ENCODE data around the gene C1orf226.
A peak's percentile ranks its signal among the peaks of the same experiment; 100 is the strongest.
"Not testable (repeated sequence)": the region's sequence is repeated elsewhere in the genome, so short reads cannot be mapped to it uniquely, and the experiment has no call there.

The C1orf226 gene

DNA sequence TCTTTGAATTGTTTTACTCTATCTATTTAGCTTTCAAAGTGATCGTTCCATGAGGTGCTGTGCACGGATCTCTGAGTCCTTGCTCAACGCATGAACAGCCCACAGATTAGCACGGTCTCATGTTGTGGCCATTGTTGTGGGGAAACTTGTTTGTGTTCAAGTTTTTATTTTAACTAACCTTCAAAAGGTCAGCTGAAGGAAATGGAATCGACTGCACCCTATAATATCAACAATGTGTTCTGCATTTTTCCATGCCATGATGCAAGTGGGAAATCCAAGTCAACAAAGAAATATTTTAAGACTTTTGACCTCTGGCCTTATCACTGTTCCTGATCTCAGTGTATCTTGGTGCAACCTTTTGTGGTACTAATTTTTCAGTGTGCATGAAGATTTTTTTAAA lies 24.3 kb downstream of the C1orf226 start:
- no peak for DNase-seq (ENCODE audit: low read depth in 2 of 2)

DNA sequence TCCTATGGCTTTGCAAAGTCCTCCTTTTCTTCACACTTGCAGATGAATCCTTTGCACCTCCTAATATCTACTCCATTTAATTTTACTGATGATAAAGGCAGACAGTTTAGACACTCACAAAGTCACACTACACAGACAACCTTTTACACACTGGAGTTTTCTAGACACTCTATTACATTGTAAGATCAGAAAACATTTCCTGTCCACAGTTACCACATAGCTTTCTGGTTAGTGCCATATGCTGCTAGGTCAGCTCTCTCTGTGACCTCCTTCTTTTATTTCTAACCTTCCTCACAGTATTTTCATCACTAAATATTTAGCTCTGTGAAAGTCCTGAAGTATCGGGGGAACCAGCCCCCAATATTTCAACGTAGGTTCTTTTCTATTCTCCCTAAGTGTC lies 25.3 kb downstream of the C1orf226 start:
- DNase-seq (ENCODE audit: low read depth in 2 of 2), result no peak

DNA sequence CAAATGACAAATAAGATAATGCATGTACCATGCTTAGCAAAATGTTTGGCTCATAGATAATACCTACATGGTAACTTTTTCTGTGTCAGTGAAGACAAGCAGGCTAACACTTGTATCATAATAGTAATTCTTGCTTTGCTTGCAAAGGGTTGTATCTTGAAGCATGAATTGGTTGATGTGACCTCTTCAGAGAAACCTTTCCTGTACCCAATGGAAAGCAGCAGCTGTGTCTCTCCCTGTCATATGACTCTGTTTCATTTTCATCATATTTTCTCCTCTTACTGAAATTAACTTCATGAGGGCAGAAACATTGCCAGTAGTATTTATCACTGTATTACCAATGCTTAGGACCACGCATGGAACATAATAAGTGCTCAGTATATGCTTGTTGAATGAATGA lies 26.0 kb downstream of the C1orf226 start:
- DNase-seq (ENCODE audit: low read depth in 2 of 2), result no peak

DNA sequence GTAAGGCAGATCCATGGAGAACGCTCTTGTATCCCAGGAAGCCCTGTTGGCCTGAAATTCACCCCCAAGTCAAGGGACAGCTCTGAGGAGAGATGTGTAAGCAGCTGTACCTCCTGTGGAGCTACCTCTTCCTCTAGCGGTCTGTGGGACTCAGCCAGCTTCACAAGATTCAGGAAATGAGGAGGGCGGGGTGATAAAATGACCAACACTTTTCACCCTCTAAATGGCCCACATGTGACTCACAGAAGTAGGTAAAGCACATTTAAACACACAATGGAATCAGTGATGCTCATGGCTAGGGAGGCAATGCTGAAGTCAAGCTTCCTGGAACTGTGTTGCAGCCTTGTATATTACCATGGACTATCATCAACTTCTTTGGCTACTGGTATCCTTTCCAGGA lies 30.5 kb downstream of the C1orf226 start, which contains the start of gene SH2D1B:
SH2D1B (minus strand) TSS at position 135 of the 400 bp plus-strand sequence; CDS start at position 15, 120 bp downstream.
- peak in 1 of 2 donors; percentile 15 for DNase-seq (ENCODE audit: low read depth in 2 of 2)

DNA sequence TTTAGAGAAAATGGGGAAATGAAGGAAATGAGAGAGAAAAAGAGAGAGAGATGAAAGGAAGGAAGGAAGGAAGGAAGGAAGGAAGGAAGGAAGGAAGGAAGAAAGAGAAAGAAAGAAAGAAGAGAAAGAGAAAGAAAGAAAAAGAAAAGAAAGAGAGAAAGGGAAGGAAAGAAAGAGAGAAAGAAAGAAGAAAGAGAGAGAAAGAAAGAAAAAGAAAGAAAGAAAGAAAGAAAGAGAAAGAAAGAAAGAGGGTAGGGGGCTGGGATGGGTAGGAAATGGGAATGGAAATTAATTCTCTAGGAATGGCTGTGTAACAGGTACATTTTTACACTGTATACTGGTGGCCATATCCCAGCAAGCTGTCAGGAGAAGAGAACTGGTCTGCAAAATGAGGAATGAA lies 34.7 kb downstream of the C1orf226 start:
- DNase-seq (ENCODE audit: low read depth in 2 of 2), result no peak

DNA sequence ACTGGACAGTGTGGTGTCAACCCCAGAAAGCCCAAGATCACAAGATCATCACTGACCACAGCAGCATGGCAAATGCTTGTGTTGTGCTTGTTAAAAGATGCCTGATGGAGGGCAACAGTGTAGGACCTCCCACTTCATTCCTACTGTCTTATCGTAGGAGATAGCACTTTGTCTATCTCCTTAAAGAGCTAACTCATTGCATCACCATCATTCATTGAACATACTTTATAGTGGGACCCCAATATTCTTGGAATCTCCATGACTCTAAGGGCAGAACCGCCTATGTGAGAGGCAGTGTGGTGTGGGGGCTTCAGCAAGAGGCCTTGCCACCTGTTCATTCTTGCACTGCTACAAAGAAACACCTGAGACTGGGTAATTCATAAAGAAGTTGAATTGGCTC lies 35.4 kb downstream of the C1orf226 start:
- DNase-seq (ENCODE audit: low read depth in 2 of 2), result no peak

DNA sequence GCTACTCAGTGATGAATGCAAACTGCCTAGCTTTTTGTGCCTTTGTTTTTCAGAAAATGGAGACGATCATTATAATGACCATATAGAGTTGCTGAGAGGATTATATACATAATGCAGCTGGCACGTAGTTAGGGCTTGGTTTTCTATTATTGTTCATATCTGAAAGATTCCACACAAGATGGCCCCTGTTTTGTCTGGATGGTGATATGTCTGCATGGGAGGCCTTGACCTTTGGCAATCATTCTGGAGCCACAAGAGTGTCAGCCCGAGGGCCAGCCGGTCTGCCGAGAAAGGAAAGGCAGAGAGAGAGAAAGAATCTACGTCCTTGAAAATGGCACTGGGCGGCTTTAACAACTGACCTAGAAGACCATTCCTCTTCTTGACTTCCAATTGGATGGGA lies 36.1 kb downstream of the C1orf226 start:
- DNase-seq (ENCODE audit: low read depth in 2 of 2), result no peak

DNA sequence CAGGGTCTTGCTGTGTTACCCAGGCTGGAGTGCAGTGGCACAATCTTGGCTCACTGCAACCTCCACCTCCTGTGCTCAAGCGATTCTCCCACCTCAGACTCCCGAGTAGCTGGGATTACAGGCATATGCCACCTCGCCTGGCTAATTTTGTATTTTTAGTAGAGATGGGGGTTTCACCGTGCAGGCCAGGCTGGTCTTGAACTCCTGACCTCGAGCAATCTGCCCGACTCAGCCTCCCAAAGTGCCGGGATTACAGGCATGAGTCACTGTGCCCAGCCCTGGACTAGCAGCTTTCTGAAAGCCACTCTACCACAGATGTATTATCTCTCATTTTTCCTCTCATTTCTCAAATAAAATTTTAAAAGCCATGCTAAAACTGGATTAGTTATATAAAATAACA lies 37.1 kb downstream of the C1orf226 start:
- DNase-seq (ENCODE audit: low read depth in 2 of 2), result not testable (repeated sequence)

DNA sequence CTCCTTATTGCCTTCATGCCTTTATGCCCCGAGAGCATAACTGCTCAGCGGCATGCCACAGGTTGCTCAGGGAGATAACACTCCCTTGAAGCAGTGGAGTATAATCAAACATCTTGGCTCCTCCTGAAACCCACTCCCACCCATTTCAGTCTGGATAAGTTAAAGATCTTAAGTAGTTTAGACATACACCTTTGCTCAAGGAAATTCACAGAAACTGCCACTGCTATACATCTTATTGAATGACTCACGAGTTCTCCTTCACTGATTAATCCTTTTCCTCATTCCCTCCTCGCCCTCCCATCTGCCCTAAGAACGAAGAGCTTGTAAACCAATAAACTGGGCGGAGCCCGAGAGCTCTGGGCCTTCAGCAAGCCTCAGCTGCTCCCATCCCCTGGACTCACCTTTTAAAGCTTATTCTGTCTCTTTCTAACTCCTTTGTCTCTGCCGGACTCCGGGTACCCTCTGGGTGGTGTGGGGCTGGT lies 38.0 kb downstream of the C1orf226 start:
- not testable (repeated sequence) for DNase-seq (ENCODE audit: low read depth in 2 of 2)

DNA sequence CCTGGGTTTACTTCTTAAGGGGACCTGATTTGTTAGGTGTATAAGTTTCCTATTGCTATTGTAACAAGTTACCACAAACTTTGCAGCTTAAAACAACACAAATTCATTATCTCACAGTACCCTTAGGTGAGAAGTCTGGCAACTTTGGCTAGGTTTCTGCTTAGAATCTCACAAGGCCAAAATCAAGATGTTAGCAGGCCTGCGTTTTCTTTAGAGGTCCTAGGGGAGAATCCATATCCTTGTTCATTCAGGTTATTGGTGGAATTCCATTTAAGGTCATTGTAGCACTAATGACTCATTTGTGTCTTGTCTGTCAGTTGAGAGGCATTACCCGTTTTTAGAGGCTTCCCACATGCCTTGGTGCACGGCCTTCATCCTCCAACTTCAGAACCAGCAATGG lies 38.6 kb downstream of the C1orf226 start:
- no peak for DNase-seq (ENCODE audit: low read depth in 2 of 2)

DNA sequence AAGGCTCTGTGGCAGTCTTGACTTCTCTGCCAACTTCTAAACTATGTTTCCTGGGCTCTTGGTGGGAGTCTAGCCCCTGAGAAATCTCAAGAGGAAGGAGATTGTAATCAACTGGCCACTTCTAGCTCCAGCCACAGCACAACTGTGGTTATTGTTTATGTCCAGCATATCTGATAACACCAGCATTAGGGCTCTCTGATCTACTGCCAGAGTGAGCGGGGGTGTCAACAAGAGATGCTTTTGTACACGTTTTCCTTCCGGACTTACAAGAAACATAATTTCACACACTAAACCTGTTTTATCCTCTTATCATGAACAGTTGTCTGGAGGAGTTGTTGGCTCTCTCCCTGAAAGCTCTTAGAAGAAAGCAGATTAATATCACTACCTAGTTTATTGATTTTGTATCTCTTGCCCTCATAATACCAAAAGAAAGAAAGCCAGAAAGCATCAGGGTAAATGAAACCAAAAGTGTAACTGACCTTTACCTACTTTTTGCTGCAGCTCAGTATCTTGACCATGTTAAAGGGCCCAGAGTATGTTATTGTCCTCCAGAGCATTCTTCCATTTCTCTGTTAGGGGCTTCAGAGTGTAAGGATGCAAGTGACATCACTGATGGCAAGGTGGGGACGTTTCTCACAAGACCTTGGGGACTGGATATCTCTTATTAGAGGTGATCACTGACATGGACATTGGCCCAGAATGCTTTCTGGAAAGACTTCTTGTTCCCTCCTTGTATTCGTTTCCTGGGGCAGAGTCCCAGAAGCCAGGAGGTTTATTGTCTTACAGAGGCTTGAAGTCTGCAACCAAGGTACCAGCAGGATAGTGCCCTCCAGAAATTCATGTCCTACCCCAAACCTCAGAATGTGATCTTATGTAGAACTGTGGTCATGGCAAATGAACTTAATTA lies 40.0 kb downstream of the C1orf226 start:
- DNase-seq (ENCODE audit: low read depth in 2 of 2), result no peak

DNA sequence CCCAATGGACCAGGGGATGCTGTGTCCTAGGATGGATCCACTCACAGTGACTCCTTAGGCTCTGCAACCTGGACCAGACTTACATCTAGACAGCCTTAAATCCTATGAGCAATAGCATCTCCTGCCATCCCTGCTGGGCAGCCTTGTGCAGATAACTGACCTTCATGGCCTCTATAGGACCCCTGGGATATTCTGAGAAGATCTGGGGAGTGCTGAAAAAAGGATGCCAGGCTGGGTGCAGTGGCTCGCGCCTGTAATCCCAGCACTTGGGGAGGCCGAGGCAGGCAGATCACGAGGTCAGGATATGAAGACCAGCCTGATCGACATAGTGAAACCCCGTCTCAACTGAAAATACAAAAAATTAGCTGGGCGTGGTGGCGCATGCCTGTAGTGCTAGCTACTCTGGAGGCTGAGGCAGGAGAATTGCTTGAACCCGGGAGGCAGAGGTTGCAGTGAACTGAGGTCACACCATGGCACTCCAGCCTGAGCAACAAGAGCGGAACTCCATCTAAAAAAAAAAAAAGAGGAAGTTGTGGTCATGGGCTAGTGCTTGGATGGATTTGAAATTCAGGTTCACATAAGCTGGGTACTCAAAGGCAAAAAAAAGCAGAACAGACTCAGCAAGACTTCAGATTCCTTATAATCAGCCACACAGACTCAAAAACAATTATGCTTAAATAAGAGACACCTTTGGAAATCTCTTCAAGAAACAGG lies 41.3 kb downstream of the C1orf226 start:
- DNase-seq (ENCODE audit: low read depth in 2 of 2), result no peak

DNA sequence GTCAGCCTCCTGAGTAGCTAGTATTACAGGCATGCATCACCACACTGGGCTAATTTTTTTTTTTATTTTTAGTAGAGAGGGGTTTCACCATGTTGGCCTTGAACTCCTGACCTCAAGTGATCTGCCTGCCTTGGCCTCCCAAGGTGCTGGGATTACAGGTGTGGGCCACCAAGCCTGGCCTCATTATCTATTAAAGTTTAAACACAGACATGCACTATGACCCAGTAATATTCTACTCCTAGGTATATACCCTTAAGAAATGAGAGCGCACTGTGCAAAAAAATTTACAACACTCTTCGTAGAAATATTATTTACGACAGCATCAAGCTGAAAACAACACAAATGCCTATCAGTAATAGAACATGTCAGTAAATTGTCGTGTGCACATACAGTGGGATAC lies 49.1 kb downstream of the C1orf226 start:
- DNase-seq (ENCODE audit: low read depth in 2 of 2), result no peak

DNA sequence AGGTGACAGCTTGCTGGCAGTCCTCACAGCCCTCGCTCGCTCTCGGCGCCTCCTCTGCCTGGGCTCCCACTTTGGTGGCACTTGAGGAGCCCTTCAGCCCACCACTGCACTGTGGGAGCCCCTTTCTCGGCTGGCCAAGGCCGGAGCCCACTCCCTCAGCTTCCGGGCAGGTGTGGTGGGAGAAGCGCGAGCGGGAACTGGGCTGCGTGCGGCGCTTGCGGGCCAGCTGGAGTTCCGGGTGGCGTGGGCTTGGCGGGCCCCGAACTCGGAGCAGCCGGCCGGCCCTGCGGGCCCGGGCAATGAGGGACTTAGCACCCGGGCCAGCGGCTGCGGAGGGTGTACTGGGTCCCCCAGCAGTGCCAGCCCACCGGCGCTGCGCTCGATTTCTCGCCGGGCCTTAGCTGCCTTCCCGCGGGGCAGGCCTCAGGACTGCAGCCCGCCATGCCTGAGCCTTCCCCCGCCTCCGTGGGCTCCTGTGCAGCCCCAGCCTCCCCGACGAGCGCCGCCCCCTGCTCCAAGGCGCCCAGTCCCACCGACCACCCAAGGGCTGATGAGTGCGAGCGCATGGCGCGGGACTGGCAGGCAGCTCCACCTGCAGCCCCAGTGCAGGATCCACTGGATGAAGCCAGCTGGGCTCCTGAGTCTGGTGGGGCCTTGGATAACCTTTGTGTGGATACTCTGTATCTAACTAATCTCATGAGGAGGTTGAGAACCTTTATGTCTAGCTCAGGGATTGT lies 51.6 kb downstream of the C1orf226 start:
- not testable (repeated sequence) for DNase-seq (ENCODE audit: low read depth in 2 of 2)
